ENCODE results near the gene PPM1L. TPM values are rescaled to one million over a fixed set of nuclear protein-coding genes. Genes with fewer than 3 reads are reported as not detected.

Gene PPM1L
- total RNA-seq, 2 experiments from 2014 or later, result 5.0 to 8.3 TPM

DNA sequence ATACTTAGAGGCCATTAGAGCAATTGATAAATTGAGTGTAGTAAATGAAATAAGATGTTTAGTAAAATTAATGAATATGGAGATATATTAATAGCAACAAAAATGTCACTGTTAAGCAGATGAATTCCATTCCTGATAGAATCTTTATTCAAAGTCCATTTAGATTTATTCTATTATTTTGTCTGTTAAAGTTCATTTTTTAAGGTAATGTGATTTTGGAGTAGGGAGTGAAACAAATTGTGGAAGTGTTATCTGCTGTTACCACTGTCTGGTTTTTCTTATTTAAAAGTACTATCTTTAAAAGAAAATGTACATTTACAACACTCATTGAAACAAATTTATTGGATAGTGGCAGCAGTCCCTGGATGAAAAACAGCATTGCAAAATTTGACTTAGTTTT, 70.4 kb downstream of the PPM1L start:
- Mint-ChIP-seq H3K27ac (no peak overlapping the region), H3K36me3 (no peaks in the 10 kb centered on the region), H3K4me3 (no peak overlapping the region), H3K9me3 (ENCODE audit: low read depth) (no peaks in the 10 kb centered on the region), H3K4me1 (no peaks in the 10 kb centered on the region), H3K27me3 (no peaks in the 10 kb centered on the region)
- no peak for DNase-seq
- no peak for ATAC-seq
- CTCF ChIA-PET, result no interaction called here

DNA sequence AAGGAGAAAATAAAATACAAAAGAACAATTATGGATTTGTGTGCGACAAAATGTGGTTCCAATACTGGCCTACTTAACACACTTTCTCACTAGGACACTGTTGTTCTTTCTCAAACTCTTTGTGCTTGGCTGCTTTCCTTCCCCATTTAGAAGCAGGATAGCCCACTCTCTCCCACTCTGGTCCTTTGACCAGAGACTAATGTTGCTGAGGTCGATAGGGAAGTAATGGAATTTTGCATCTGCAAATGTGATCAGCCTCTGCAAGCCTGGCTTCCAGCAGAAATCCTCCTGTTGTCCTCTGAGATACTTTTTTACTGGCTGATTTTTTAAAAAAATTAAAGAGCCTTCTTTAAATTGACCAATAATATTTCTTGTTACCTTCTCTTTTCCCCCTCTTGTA, 71.0 kb downstream of the PPM1L start:
- CTCF ChIA-PET, result no interaction called here
- Mint-ChIP-seq H3K27me3 (no peaks in the 10 kb centered on the region), H3K27ac (no peak overlapping the region), H3K4me3 (no peak overlapping the region), H3K36me3 (no peaks in the 10 kb centered on the region), H3K9me3 (ENCODE audit: low read depth) (no peaks in the 10 kb centered on the region), H3K4me1 (no peaks in the 10 kb centered on the region)
- ATAC-seq (no peak), DNase-seq (no peak)

DNA sequence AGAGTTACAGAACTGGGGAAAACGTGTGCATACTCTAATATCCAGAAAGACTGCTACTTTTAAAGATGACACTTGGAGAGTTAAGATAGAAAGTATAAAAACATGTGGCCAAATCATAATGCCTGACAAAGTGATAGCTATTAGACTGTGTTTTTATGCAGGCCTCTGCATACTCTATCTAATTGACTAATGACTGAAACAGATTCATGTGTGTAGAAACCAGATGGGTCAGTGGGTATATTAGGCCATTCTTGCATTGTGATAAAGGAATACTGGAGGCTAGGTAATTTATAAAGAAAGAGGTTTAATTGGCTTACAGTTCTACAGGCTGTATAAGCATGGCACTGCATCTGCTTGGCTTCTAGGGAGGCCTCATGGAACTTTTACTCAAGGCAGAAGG, 71.5 kb downstream of the PPM1L start:
- Mint-ChIP-seq H3K27ac (no peak overlapping the region), H3K4me3 (no peak overlapping the region), H3K4me1 (no peaks in the 10 kb centered on the region), H3K9me3 (ENCODE audit: low read depth) (no peaks in the 10 kb centered on the region), H3K36me3 (no peaks in the 10 kb centered on the region), H3K27me3 (no peaks in the 10 kb centered on the region)
- DNase-seq (no peak), ATAC-seq (no peak)
- CTCF ChIA-PET, result no interaction called here

- Mint-ChIP-seq H3K4me3 (no peak overlapping the region), H3K27ac (no peak overlapping the region), H3K4me1 (no peaks in the 10 kb centered on the region), H3K9me3 (ENCODE audit: low read depth) (no peaks in the 10 kb centered on the region), H3K27me3 (no peaks in the 10 kb centered on the region), H3K36me3 (no peaks in the 10 kb centered on the region)
- ATAC-seq (no peak), DNase-seq (no peak)
- CTCF ChIA-PET, result no interaction called here
Measured at GRCh38 chr3:160828880-160829279, 72.8 kb downstream of the PPM1L start.

- DNase-seq (no peak), ATAC-seq (no peak)
- Mint-ChIP-seq H3K27me3 (no peaks in the 10 kb centered on the region), H3K36me3 (no peaks in the 10 kb centered on the region), H3K27ac (no peak overlapping the region), H3K4me1 (no peaks in the 10 kb centered on the region), H3K4me3 (no peak overlapping the region), H3K9me3 (ENCODE audit: low read depth) (no peaks in the 10 kb centered on the region)
- CTCF ChIA-PET, result interaction anchor here (1.0 kb wide), 1 partner anchor 112 kb away, joined by 3 read pairs; no protein-coding TSS in a partner anchor
Measured at GRCh38 chr3:160829486-160830009, 73.5 kb downstream of the PPM1L start.

DNA sequence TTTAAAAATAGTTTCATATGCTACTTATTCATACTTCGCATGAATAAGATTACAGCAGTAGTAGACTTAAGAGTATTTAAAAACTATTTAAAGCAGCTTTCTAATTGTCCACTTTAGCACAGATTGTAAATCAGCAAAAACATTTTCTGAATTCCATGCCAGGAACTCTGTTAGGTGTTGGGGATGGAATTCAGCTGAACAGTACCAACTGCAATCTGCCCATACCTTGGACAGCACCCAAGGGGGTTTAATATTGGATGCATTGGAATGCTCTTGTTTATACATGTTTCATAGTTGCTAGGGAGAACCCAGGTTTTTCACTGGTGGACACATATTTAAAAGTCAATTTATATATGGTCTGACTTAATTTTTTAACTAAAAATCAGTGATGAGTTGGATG, 74.8 kb downstream of the PPM1L start:
- H3K4me1 Mint-ChIP-seq, result no peaks in the 10 kb centered on the region
- no peak overlapping the region for H3K27ac Mint-ChIP-seq
- H3K4me3 Mint-ChIP-seq, result no peak overlapping the region
- H3K36me3 Mint-ChIP-seq, result no peaks in the 10 kb centered on the region
- CTCF ChIA-PET, result no interaction called here
- ATAC-seq, result no peak
- H3K9me3 Mint-ChIP-seq (ENCODE audit: low read depth), result no peaks in the 10 kb centered on the region
- no peaks in the 10 kb centered on the region for H3K27me3 Mint-ChIP-seq
- DNase-seq, result no peak

- Mint-ChIP-seq H3K27me3 (no peaks in the 10 kb centered on the region), H3K4me1 (no peaks in the 10 kb centered on the region), H3K4me3 (no peak overlapping the region), H3K27ac (no peak overlapping the region), H3K36me3 (no peaks in the 10 kb centered on the region), H3K9me3 (ENCODE audit: low read depth) (no peaks in the 10 kb centered on the region)
- DNase-seq (no peak), ATAC-seq (no peak)
- CTCF ChIA-PET, result no interaction called here
Measured at GRCh38 chr3:160831401-160831800, 75.4 kb downstream of the PPM1L start.

- no peaks in the 10 kb centered on the region for H3K27me3 Mint-ChIP-seq
- H3K9me3 Mint-ChIP-seq (ENCODE audit: low read depth), result no peaks in the 10 kb centered on the region
- DNase-seq (peak; percentile 42), ATAC-seq (no peak)
- no peak overlapping the region for H3K27ac Mint-ChIP-seq
- H3K36me3 Mint-ChIP-seq, result peaks cover 3% of the 10 kb centered on the region
- peaks cover 12% of the 10 kb centered on the region for H3K4me1 Mint-ChIP-seq
- H3K4me3 Mint-ChIP-seq, result no peak overlapping the region
- CTCF ChIA-PET, result no interaction called here
Measured at GRCh38 chr3:160837394-160837980, 81.5 kb downstream of the PPM1L start.

GRCh38 chr3:160840590-160840989, 84.6 kb downstream of the PPM1L start:
- ATAC-seq (no peak), DNase-seq (no peak)
- Mint-ChIP-seq H3K9me3 (ENCODE audit: low read depth) (no peaks in the 10 kb centered on the region), H3K4me3 (no peak overlapping the region), H3K27me3 (no peaks in the 10 kb centered on the region), H3K4me1 (peaks cover 12% of the 10 kb centered on the region), H3K36me3 (peaks cover 3% of the 10 kb centered on the region), H3K27ac (no peak overlapping the region)
- CTCF ChIA-PET, result no interaction called here

- DNase-seq (no peak), ATAC-seq (no peak)
- peaks cover 12% of the 10 kb centered on the region for H3K4me1 Mint-ChIP-seq
- no peaks in the 10 kb centered on the region for H3K9me3 Mint-ChIP-seq (ENCODE audit: low read depth)
- H3K36me3 Mint-ChIP-seq, result peaks cover 3% of the 10 kb centered on the region
- CTCF ChIA-PET, result no interaction called here
- H3K27ac Mint-ChIP-seq, result no peak overlapping the region
- H3K4me3 Mint-ChIP-seq, result no peak overlapping the region
- H3K27me3 Mint-ChIP-seq, result no peaks in the 10 kb centered on the region
Measured at GRCh38 chr3:160841455-160841854, 85.4 kb downstream of the PPM1L start.

- Mint-ChIP-seq H3K36me3 (no peaks in the 10 kb centered on the region), H3K9me3 (ENCODE audit: low read depth) (no peaks in the 10 kb centered on the region), H3K27me3 (no peaks in the 10 kb centered on the region), H3K4me1 (peaks cover 10% of the 10 kb centered on the region), H3K27ac (no peak overlapping the region), H3K4me3 (no peak overlapping the region)
- DNase-seq, result no peak
- CTCF ChIA-PET, result no interaction called here
- no peak for ATAC-seq
Measured at GRCh38 chr3:160842021-160843005, 86.3 kb downstream of the PPM1L start.

DNA sequence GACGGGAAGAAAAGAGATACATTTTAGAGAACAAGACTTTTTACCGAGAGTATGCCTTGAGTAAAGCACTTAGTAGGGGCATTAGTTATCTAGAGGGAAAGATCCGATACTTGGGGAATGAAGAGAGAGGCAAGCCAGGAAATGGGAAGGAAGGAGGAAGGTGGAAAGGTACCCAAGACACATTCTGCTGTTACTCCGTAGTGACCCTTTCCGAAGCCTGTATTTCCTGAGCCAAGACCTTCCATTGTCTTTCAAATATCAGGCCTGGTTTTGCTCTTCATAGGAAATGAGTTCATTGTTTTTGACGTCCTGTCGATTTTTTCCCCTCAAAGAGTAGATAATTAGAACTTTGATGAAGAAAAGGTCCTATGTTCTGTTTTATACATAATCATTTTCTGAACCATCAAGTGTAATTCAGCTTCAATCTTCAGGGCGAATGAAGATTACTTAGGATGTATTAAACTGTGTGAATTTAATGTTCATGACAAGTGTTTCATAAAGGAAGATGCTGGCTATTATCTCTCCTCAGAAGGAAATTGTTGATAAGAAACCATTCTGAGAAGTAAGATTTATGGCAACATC, 95.7 kb downstream of the PPM1L start:
- Mint-ChIP-seq H3K27ac (no peak overlapping the region), H3K4me3 (no peak overlapping the region), H3K27me3 (no peaks in the 10 kb centered on the region), H3K4me1 (no peaks in the 10 kb centered on the region), H3K36me3 (no peaks in the 10 kb centered on the region), H3K9me3 (ENCODE audit: low read depth) (no peaks in the 10 kb centered on the region)
- DNase-seq (no peak), ATAC-seq (no peak)
- CTCF ChIA-PET, result no interaction called here

GRCh38 chr3:160852856-160853255, 96.8 kb downstream of the PPM1L start:
- no peaks in the 10 kb centered on the region for H3K27me3 Mint-ChIP-seq
- CTCF ChIA-PET, result no interaction called here
- H3K4me1 Mint-ChIP-seq, result no peaks in the 10 kb centered on the region
- no peak for DNase-seq
- ATAC-seq, result no peak
- no peak overlapping the region for H3K27ac Mint-ChIP-seq
- H3K4me3 Mint-ChIP-seq, result no peak overlapping the region
- no peaks in the 10 kb centered on the region for H3K9me3 Mint-ChIP-seq (ENCODE audit: low read depth)
- H3K36me3 Mint-ChIP-seq, result no peaks in the 10 kb centered on the region

GRCh38 chr3:160856450-160856849, 100.4 kb downstream of the PPM1L start:
- H3K9me3 Mint-ChIP-seq (ENCODE audit: low read depth), result no peaks in the 10 kb centered on the region
- CTCF ChIA-PET, result no interaction called here
- H3K4me3 Mint-ChIP-seq, result no peak overlapping the region
- H3K27ac Mint-ChIP-seq, result no peak overlapping the region
- ATAC-seq (no peak), DNase-seq (no peak)
- no peaks in the 10 kb centered on the region for H3K36me3 Mint-ChIP-seq
- H3K27me3 Mint-ChIP-seq, result peaks cover 2% of the 10 kb centered on the region
- no peaks in the 10 kb centered on the region for H3K4me1 Mint-ChIP-seq

Measured in activated CD8-positive, alpha-beta memory T cell treated with anti-CD3 and anti-CD28 coated beads, Interleukin-2, amount 10 ng/mL, durations not matched to agents 7 days and 5 days (primary cell).